OCI-LY7 (cell line): ENCODE data around the gene RAD51B. TPM values are rescaled to one million over a fixed set of nuclear protein-coding genes. Genes with fewer than 3 reads are reported as not detected.

Experiments used
- BruUV-seq: library from RNA; stranded (reverse); fragments of 400-500 nt; replicated peaks from 2 replicates; lab custom pipeline; 2021; lab: Mats Ljungman, UMichigan
- CTCF ChIA-PET: fragments of 300-600 bp; sonication (Branson Sonifier 250); formaldehyde crosslinking; loops from one replicate; lab custom pipeline; 2022; ENCODE audit warnings: antibody characterized with exemption; ENCODE audit not compliant: unreplicated experiment; lab: Charles Lee
- POLR2A ChIA-PET: fragments of 300-600 bp; sonication (Branson Sonifier 250); formaldehyde crosslinking; loops from one replicate; lab custom pipeline; 2022; ENCODE audit warnings: antibody characterized with exemption; lab: Charles Lee
- DNase-seq: peaks from one replicate; pipeline ENCODE4 v3.0.0-alpha.2; 2015; ENCODE audit warnings: low spot score
- H2AFZ ChIP-seq: fragments of 200-600 bp; sonication (generic), shearing (Covaris generic); 2 replicates; pipeline ENCODE4 v1.6.1; 2014; ENCODE audit warnings: mild to moderate bottlenecking, antibody characterized with exemption, low read length, moderate library complexity
- H3K27ac ChIP-seq: fragments of 200-600 bp; sonication (generic); 2 replicates; pipeline ENCODE4 v1.5.1; 2014; ENCODE audit warnings: mixed run types, low read depth, mild to moderate bottlenecking, moderate library complexity, low read length, inconsistent platforms; ENCODE audit not compliant: poor library complexity, severe bottlenecking
- H3K36me3 ChIP-seq: fragments of 200-600 bp; sonication (generic); 2 replicates; pipeline ENCODE4 v1.6.1; 2014; ENCODE audit warnings: mild to moderate bottlenecking, antibody characterized with exemption, low read length, moderate library complexity, mixed read lengths; ENCODE audit not compliant: insufficient read depth
- H3K4me1 ChIP-seq: fragments of 200-600 bp; sonication (generic); 2 replicates; pipeline ENCODE4 v1.5.1; 2014; ENCODE audit warnings: mild to moderate bottlenecking, low read length; ENCODE audit not compliant: insufficient read depth, poor library complexity, severe bottlenecking
- H3K4me2 ChIP-seq: fragments of 200-600 bp; sonication (generic); 2 replicates; pipeline ENCODE4 v1.6.1; 2014; ENCODE audit warnings: mild to moderate bottlenecking, low read length
- H3K4me3 ChIP-seq: fragments of 200-600 bp; sonication (generic); 2 replicates; pipeline ENCODE4 v1.5.1; 2014; ENCODE audit warnings: mild to moderate bottlenecking, low read depth, low read length; ENCODE audit not compliant: poor library complexity, severe bottlenecking
- H3K79me2 ChIP-seq: fragments of 200-600 bp; sonication (generic); 2 replicates; pipeline ENCODE4 v1.6.1; 2016; ENCODE audit warnings: low read depth, mild to moderate bottlenecking, low read length, moderate library complexity, mixed read lengths; ENCODE audit not compliant: insufficient read depth
- H3K9me2 ChIP-seq: fragments of 200-600 bp; sonication (generic); 2 replicates; pipeline ENCODE4 v1.6.1; 2016; ENCODE audit warnings: mild to moderate bottlenecking, low read length, mixed read lengths; ENCODE audit not compliant: insufficient read depth
- H3K9me3 ChIP-seq: fragments of 200-600 bp; sonication (generic); 2 replicates; pipeline ENCODE4 v1.6.1; 2014; ENCODE audit warnings: mild to moderate bottlenecking, mixed run types, low read length, mixed read lengths
- H4K20me1 ChIP-seq: fragments of 200-600 bp; sonication (generic); 2 replicates; pipeline ENCODE4 v1.6.1; 2014; ENCODE audit warnings: mild to moderate bottlenecking, antibody characterized with exemption, low read length, moderate library complexity, mixed read lengths; ENCODE audit not compliant: insufficient read depth
- EZH2phosphoT487 ChIP-seq: fragments of 200-600 bp; sonication (generic); IDR thresholded peaks from 2 replicates; pipeline ENCODE4 v1.6.1; 2018; ENCODE audit warnings: low read depth, borderline replicate concordance, mild to moderate bottlenecking, mixed run types, antibody characterized with exemption, low read length, moderate library complexity, mixed read lengths
- intact Hi-C: fragments of 100-400 bp; cut with micrococcal nuclease; formaldehyde crosslinking; loops from one replicate; pipeline ENCODE4 v1.10.0; 2022; ENCODE audit not compliant: unreplicated experiment
- total RNA-seq, 2 experiments: library from RNA; depleted of rRNA in 1 of 2; stranded (reverse); fragments of >200 nt in 1 of 2; shearing (Covaris generic) in 1 of 2; gene quantifications; 2 replicates each; pipeline ENCODE4 v1.2.3, GENCODE V29; 2014 to 2022
- TF ChIP-seq, protein P1 (sequence below): fragments of 200-600 bp; sonication (generic); conservative IDR thresholded peaks from 2 replicates; pipeline ENCODE4 v1.5.1; 2014; ENCODE audit warnings: mild to moderate bottlenecking, antibody characterized with exemption, low read length, moderate library complexity, mixed read lengths

RAD51B gene
- total RNA-seq, 2 experiments from 2014 or later: 41.4 to 89.9 TPM

GRCh38 chr14:68253160-68253780, 433.7 kb downstream of the RAD51B start:
- Histone ChIP-seq H3K36me3 (no peaks in the 10 kb centered on the region), H3K79me2 (no peaks in the 10 kb centered on the region), H3K9me2 (no peaks in the 10 kb centered on the region), H2AFZ (no peak overlapping the region), H3K27ac (no peak overlapping the region), H3K9me3 (no peaks in the 10 kb centered on the region; the same call in 1 of the 2 replicates), H3K4me2 (no peak overlapping the region), H4K20me1 (no peaks in the 10 kb centered on the region), H3K4me3 (no peak overlapping the region), H3K4me1 (peaks cover 74% of the 10 kb centered on the region)
- POLR2A ChIA-PET: interaction anchor here (0.5 to 5.8 kb wide), 11 partner anchors 12 to 563 kb away, joined by 3 to 44 read pairs (median 3); no protein-coding TSS in a partner anchor
- CTCF ChIA-PET: interaction anchor here (0.6 kb wide), 1 partner anchor 621 kb away, joined by 3 read pairs; no protein-coding TSS in a partner anchor
- BruUV-seq: no TSS peak
- TF ChIP-seq, protein P1, sequence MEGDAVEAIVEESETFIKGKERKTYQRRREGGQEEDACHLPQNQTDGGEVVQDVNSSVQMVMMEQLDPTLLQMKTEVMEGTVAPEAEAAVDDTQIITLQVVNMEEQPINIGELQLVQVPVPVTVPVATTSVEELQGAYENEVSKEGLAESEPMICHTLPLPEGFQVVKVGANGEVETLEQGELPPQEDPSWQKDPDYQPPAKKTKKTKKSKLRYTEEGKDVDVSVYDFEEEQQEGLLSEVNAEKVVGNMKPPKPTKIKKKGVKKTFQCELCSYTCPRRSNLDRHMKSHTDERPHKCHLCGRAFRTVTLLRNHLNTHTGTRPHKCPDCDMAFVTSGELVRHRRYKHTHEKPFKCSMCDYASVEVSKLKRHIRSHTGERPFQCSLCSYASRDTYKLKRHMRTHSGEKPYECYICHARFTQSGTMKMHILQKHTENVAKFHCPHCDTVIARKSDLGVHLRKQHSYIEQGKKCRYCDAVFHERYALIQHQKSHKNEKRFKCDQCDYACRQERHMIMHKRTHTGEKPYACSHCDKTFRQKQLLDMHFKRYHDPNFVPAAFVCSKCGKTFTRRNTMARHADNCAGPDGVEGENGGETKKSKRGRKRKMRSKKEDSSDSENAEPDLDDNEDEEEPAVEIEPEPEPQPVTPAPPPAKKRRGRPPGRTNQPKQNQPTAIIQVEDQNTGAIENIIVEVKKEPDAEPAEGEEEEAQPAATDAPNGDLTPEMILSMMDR: no peak
- TF ChIP-seq EZH2phosphoT487: no peak
- DNase-seq: no peak
- intact Hi-C loops: loop anchor here (5.0 kb wide), 1 partner anchor 254 kb away; no protein-coding TSS in a partner anchor

DNA sequence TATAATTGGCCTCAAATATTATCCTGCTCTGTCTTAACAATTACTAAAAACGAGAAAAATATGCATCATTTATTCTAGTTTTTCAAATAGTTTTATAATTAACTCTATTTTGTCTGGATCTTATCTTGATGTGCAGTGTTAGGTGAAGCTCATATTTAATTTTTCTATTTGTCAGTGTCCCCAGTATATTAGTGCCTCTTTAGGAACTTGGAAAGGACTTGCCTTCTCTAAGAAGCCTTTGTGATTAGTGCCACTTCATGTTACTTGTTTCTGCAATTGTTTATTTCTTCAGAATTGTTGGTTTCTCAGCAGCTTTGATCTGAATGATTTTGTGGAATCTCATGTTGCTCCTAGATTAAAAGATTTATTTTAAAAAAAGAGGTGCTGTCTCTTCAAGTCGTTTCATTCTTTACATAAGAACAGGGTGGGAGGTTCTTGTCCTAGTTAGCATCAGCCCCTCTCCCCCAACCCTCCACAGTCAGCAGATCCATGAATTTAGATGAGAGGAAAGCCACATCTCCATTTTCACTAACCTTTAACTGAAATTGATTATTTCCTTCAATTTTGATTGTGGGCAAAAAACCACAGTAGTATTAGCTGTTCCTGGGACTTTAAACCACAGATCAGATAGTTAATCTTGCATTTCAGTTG, 434.4 kb downstream of the RAD51B start:
- Histone ChIP-seq H4K20me1 (no peaks in the 10 kb centered on the region), H3K9me2 (no peaks in the 10 kb centered on the region), H3K4me1 (peaks cover 74% of the 10 kb centered on the region), H2AFZ (no peak overlapping the region), H3K27ac (no peak overlapping the region), H3K36me3 (no peaks in the 10 kb centered on the region), H3K4me3 (no peak overlapping the region), H3K9me3 (no peaks in the 10 kb centered on the region; the same call in 1 of the 2 replicates), H3K4me2 (no peak overlapping the region), H3K79me2 (no peaks in the 10 kb centered on the region)
- DNase-seq: no peak
- ChIA-PET POLR2A (interaction anchor here (0.5 to 3.3 kb wide), 9 partner anchors 12 to 558 kb away, joined by 3 to 9 read pairs (median 3); no protein-coding TSS in a partner anchor), CTCF (interaction anchor here (1.2 kb wide), 1 partner anchor 563 kb away, joined by 3 read pairs; no protein-coding TSS in a partner anchor)
- intact Hi-C loops: loop anchor here (5.0 kb wide), 1 partner anchor 253 kb away; no protein-coding TSS in a partner anchor
- BruUV-seq: no TSS peak
- TF ChIP-seq EZH2phosphoT487: no peak
- TF ChIP-seq, protein P1: no peak
